Suprapubic skin (tissue), 4 donors: ENCODE measurements around the gene DHX16.

Experiments
- EP300 ChIP-seq: sonication (generic); formaldehyde crosslinking; IDR thresholded peaks from one replicate; pipeline ENCODE4 v1.6.1; 2017; ENCODE audit warnings: antibody characterized with exemption
- POLR2AphosphoS5 ChIP-seq, 3 donors: sonication (generic); formaldehyde crosslinking; IDR thresholded peaks; one replicate each; pipeline ENCODE4 v1.6.1; 2017; ENCODE audit warnings: antibody characterized with exemption in 3 of 3

GRCh38 chr6:30611856-30612194 lies 61.0 kb downstream of the DHX16 start:
- no peak for TF ChIP-seq POLR2AphosphoS5 (IDR thresholded peaks at IDR 0.05)
- no peak for TF ChIP-seq EP300
